HepG2 (cell line): ENCODE data around the gene DLL4. TPM values are rescaled to one million over a fixed set of nuclear protein-coding genes. Genes with fewer than 3 reads are reported as not detected.

Source experiments
- AKAP8 ChIP-seq: sonication (generic); formaldehyde crosslinking; IDR thresholded peaks from 2 replicates; pipeline ENCODE4 v1.5.1; 2020; ENCODE audit warnings: mild to moderate bottlenecking, missing genetic modification reagents
- CENPX ChIP-seq: sonication (generic); formaldehyde crosslinking; IDR thresholded peaks from 2 replicates; pipeline ENCODE4 v1.9.0; 2021; ENCODE audit warnings: mild to moderate bottlenecking, missing genetic modification reagents, moderate library complexity
- DR1 ChIP-seq: sonication (generic); formaldehyde crosslinking; IDR thresholded peaks from 2 replicates; pipeline ENCODE4 v1.8.0; 2021; ENCODE audit warnings: mild to moderate bottlenecking, missing genetic modification reagents, inconsistent platforms
- FOXP1 ChIP-seq, 2 experiments: fragments of 450-650 bp in 1 of 2; IDR thresholded peaks; 2 replicates each; pipeline ENCODE4 v1.6.1; 2017 to 2018; ENCODE audit warnings: antibody characterized with exemption in 1 of 2
- FOXP4 ChIP-seq: sonication (generic); formaldehyde crosslinking; IDR thresholded peaks from 2 replicates; pipeline ENCODE4 v1.4.0; 2020; ENCODE audit warnings: missing genetic modification reagents
- HINFP ChIP-seq: sonication (generic); formaldehyde crosslinking; IDR thresholded peaks from 2 replicates; pipeline ENCODE4 v1.4.0; 2020; ENCODE audit warnings: low read depth, mild to moderate bottlenecking, missing genetic modification reagents
- KLF6 ChIP-seq: IDR thresholded peaks from 2 replicates; pipeline ENCODE4 v1.8.0; 2016; ENCODE audit warnings: missing biosample characterization, missing genetic modification reagents
- MAFF ChIP-seq: IDR thresholded peaks from 2 replicates; pipeline ENCODE4 v1.6.1; 2011; ENCODE audit warnings: low read depth, low read length, improper control_type of control experiment
- MTF2 ChIP-seq: sonication (generic); formaldehyde crosslinking; IDR thresholded peaks from 2 replicates; pipeline ENCODE4 v1.5.0; 2020; ENCODE audit warnings: missing genetic modification reagents, borderline replicate concordance
- ONECUT2 ChIP-seq: sonication (generic); formaldehyde crosslinking; IDR thresholded peaks from 2 replicates; pipeline ENCODE4 v1.4.0; 2020; ENCODE audit warnings: missing genetic modification reagents
- PCBP1 ChIP-seq: fragments of 200-400 bp; formaldehyde crosslinking; IDR thresholded peaks from 2 replicates; pipeline ENCODE4 v1.6.1; 2017; ENCODE audit warnings: mild to moderate bottlenecking, low read depth, low read length, borderline replicate concordance
- RFXANK ChIP-seq: IDR thresholded peaks from 2 replicates; pipeline ENCODE4 v1.6.1; 2016
- SP140L ChIP-seq: sonication (generic); formaldehyde crosslinking; IDR thresholded peaks from 2 replicates; pipeline ENCODE4 v1.4.0; 2020; ENCODE audit warnings: missing genetic modification reagents, borderline replicate concordance
- SP5 ChIP-seq: IDR thresholded peaks from 2 replicates; pipeline ENCODE4 v1.6.1; 2016; ENCODE audit warnings: low read depth, borderline replicate concordance
- TFDP1 ChIP-seq: IDR thresholded peaks from 2 replicates; pipeline ENCODE4 v1.6.1; 2016; ENCODE audit warnings: missing compliant biosample characterization, missing genetic modification reagents, borderline replicate concordance
- ZBTB2 ChIP-seq: sonication (generic); formaldehyde crosslinking; IDR thresholded peaks from 2 replicates; pipeline ENCODE4 v1.8.0; 2022; ENCODE audit warnings: low read depth, missing genetic modification reagents
- ZNF124 ChIP-seq: sonication (generic); formaldehyde crosslinking; IDR thresholded peaks from 2 replicates; pipeline ENCODE4 v1.4.0; 2020; ENCODE audit warnings: missing genetic modification reagents
- ZNF207 ChIP-seq: fragments of 450-650 bp; IDR thresholded peaks from 2 replicates; pipeline ENCODE4 v1.6.1; 2016; ENCODE audit warnings: antibody characterized with exemption, borderline replicate concordance
- polyA plus RNA-seq, 8 experiments: library from polyadenylated mRNA; depleted of rRNA in 3 of 8; stranded (reverse) in 7 of 8; unstranded in 1 of 8; fragments of >200 nt; fragmentation: Illumina TruSeq in 4 of 8; extraction: Trizol in 4 of 8; gene quantifications; 2 replicates each; pipeline versions ENCODE4 v1.2.1 to v1.2.3, GENCODE V29; 2011 to 2016; ENCODE audit warnings: low read depth in 4 of 8, missing spikeins in 1 of 8, mixed read lengths in 1 of 8; ENCODE audit not compliant: insufficient read depth in 1 of 8
- total RNA-seq, 5 experiments: library from RNA; depleted of rRNA; stranded (reverse); fragments of >200 nt; fragmentation: Illumina TruSeq; extraction: Trizol; gene quantifications; 2 replicates each; pipeline ENCODE4 v1.2.3, GENCODE V29; 2016; ENCODE audit warnings: low read depth in 1 of 5
- TF ChIP-seq, protein P1 (sequence below): sonication (generic); formaldehyde crosslinking; IDR thresholded peaks from 2 replicates; pipeline ENCODE4 v1.4.0; 2020; ENCODE audit warnings: missing genetic modification reagents, borderline replicate concordance

The DLL4 gene
- total and polyA plus RNA-seq, 2 of the 13 experiments (the other 11 are each of a cell fraction or from before 2014, with no cell fraction given), result 0.20 to 0.25 TPM

GRCh38 chr15:40893733-40894680 lies 35.1 kb upstream of the DLL4 start, which contains the start of gene VPS18 (continued):
- no peak; the same call in 1 of the 2 replicates for TF ChIP-seq DR1 (CRISPR knock-in tag)
- TF ChIP-seq, protein P1, sequence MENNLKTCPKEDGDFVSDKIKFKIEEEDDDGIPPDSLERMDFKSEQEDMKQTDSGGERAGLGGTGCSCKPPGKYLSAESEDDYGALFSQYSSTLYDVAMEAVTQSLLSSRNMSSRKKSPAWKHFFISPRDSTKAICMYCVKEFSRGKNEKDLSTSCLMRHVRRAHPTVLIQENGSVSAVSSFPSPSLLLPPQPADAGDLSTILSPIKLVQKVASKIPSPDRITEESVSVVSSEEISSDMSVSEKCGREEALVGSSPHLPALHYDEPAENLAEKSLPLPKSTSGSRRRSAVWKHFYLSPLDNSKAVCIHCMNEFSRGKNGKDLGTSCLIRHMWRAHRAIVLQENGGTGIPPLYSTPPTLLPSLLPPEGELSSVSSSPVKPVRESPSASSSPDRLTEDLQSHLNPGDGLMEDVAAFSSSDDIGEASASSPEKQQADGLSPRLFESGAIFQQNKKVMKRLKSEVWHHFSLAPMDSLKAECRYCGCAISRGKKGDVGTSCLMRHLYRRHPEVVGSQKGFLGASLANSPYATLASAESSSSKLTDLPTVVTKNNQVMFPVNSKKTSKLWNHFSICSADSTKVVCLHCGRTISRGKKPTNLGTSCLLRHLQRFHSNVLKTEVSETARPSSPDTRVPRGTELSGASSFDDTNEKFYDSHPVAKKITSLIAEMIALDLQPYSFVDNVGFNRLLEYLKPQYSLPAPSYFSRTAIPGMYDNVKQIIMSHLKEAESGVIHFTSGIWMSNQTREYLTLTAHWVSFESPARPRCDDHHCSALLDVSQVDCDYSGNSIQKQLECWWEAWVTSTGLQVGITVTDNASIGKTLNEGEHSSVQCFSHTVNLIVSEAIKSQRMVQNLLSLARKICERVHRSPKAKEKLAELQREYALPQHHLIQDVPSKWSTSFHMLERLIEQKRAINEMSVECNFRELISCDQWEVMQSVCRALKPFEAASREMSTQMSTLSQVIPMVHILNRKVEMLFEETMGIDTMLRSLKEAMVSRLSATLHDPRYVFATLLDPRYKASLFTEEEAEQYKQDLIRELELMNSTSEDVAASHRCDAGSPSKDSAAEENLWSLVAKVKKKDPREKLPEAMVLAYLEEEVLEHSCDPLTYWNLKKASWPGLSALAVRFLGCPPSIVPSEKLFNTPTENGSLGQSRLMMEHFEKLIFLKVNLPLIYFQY (CRISPR knock-in tag), result no peak; the same call in 1 of the 2 replicates
- no peak for TF ChIP-seq MAFF
- peak; percentile 17; the same call in 1 of the 2 replicates for TF ChIP-seq ZBTB2
- peak; percentile 59; the same call in 1 of the 2 replicates for TF ChIP-seq SP5 (CRISPR knock-in tag)
- no peak; the same call in 1 of the 2 replicates for TF ChIP-seq HINFP
- no peak for TF ChIP-seq FOXP1 (IDR thresholded peaks at IDR 0.05)
- TF ChIP-seq FOXP1 (CRISPR knock-in tag; IDR thresholded peaks at IDR 0.05), result no peak
- 0 out of 2 replicates have a peak, but pooled peaks have one; percentile 21 for TF ChIP-seq KLF6 (CRISPR knock-in tag)
- no peak for TF ChIP-seq AKAP8 (CRISPR knock-in tag)
- no peak for TF ChIP-seq CENPX (CRISPR knock-in tag)
- TF ChIP-seq MTF2 (CRISPR knock-in tag), result 0 out of 2 replicates have a peak, but pooled peaks have one; percentile 23
- TF ChIP-seq PCBP1, result no peak
- no peak for TF ChIP-seq FOXP4 (CRISPR knock-in tag)
- no peak for TF ChIP-seq ONECUT2 (CRISPR knock-in tag)
- TF ChIP-seq RFXANK (CRISPR knock-in tag), result no peak
- peak; percentile 91 for TF ChIP-seq TFDP1 (CRISPR knock-in tag)
- TF ChIP-seq SP140L (CRISPR knock-in tag), result no peak
- TF ChIP-seq ZNF207, result no peak
- no peak for TF ChIP-seq ZNF124
